Measurements from ENCODE around the gene SLC25A39. TPM values are rescaled to one million over a fixed set of nuclear protein-coding genes. Genes with fewer than 3 reads are reported as not detected.

The SLC25A39 gene
- total and polyA plus RNA-seq, 8 donors, result 50.7 to 155 (median 68.2) TPM

- H3K4me3 ChIP-seq, result no peak overlapping the region
- intact Hi-C loops (cut with DNase I), result loop anchor here in 2 of 3 donors (5.0 to 10.0 kb wide), 2 partner anchors 107 to 109 kb away; partner anchors contain the start of gene UBTF (in 1 of the 2)
- peaks cover 0 to 8% (median 6%) of the 10 kb centered on the region in 3 donors for H3K4me1 ChIP-seq
- no peak for FAIRE-seq
- ATAC-seq, result no peak
- H3K27me3 ChIP-seq, result no peaks in the 10 kb centered on the region
- WGBS, 2 donors, result 90 to 93% methylated on average over 21 of the region's 21 CpGs
- peaks cover 2 to 24% (median 18%) of the 10 kb centered on the region in 3 donors for H3K36me3 ChIP-seq
- TF ChIP-seq CTCF (IDR thresholded peaks at IDR 0.05), result no peak
- no peaks in the 10 kb centered on the region for H3K9me3 ChIP-seq
- DNase-seq, result peak in 1 of 6 donors; percentile 30
- no peak overlapping the region for H3K27ac ChIP-seq
Observed at GRCh38 chr17:44321246-44322120, 3.1 kb downstream of the SLC25A39 start.

GRCh38 chr17:44320066-44320465 is 4.6 kb downstream of the SLC25A39 start:
- peak in 1 of 6 donors; percentile 26 for DNase-seq
- ATAC-seq, result no peak
- peaks cover 2 to 24% (median 18%) of the 10 kb centered on the region in 3 donors for H3K36me3 ChIP-seq
- FAIRE-seq, result no peak
- 89 to 95% methylated on average over 16 to 18 of the region's 18 CpGs for WGBS, 2 donors
- H3K9me3 ChIP-seq, result no peaks in the 10 kb centered on the region
- intact Hi-C loops (cut with DNase I), result loop anchor here in 2 of 3 donors (5.0 to 10.0 kb wide), 2 partner anchors 105 to 108 kb away; partner anchors contain the start of gene UBTF (in 1 of the 2)
- no peak overlapping the region for H3K27ac ChIP-seq
- TF ChIP-seq CTCF (IDR thresholded peaks at IDR 0.05), result no peak
- no peak overlapping the region for H3K4me3 ChIP-seq
- H3K4me1 ChIP-seq, result peaks cover 0 to 4% (median 0%) of the 10 kb centered on the region in 3 donors
- peaks cover 0 to 5% (median 0%) of the 10 kb centered on the region in 4 donors for H3K27me3 ChIP-seq

- FAIRE-seq, result no peak
Observed at GRCh38 chr17:44318077-44318892, 6.3 kb downstream of the SLC25A39 start.

DNA sequence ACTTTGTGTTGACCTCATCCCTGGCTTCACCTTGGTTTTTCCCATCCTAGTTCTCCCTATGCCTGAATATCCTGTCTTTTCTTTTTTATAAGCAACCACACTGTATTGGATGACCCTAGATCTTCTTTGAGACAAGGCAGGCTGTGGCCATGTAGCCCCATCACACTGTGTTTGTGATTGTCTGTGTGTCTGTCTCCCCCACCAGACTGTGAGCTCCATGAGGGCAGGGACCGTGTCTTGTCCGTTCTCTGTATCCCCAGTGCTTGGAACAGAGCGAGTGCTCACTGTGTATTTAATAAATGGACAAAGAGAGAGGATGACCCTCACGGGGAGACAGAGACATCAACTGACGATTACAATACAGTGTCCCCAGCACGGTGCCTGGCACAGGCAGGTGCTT is 7.1 kb downstream of the SLC25A39 start:
- 76 to 84% methylated on average over 6 of the region's 6 CpGs for WGBS, 2 donors
- intact Hi-C loops (cut with DNase I), result no loop called here
- no peaks in the 10 kb centered on the region for H3K4me1 ChIP-seq
- DNase-seq (no peak), FAIRE-seq (no peak), ATAC-seq (no peak)
- H3K4me3 ChIP-seq, result no peak overlapping the region
- no peak for TF ChIP-seq CTCF (IDR thresholded peaks at IDR 0.05)
- no peak overlapping the region for H3K27ac ChIP-seq
- H3K9me3 ChIP-seq, result no peaks in the 10 kb centered on the region
- H3K27me3 ChIP-seq, result peaks cover 0 to 5% (median 0%) of the 10 kb centered on the region in 4 donors
- H3K36me3 ChIP-seq, result peaks cover 2 to 24% (median 18%) of the 10 kb centered on the region in 3 donors

More at GRCh38 chr17:44318077-44318892, 6.3 kb downstream of the SLC25A39 start:
- WGBS, 2 donors, result 70% methylated on average over 14 to 15 of the region's 15 CpGs
- peaks cover 2 to 24% (median 18%) of the 10 kb centered on the region in 3 donors for H3K36me3 ChIP-seq
- TF ChIP-seq CTCF (IDR thresholded peaks at IDR 0.05), result no peak
- H3K27me3 ChIP-seq, result peaks cover 0 to 5% (median 0%) of the 10 kb centered on the region in 4 donors
- ATAC-seq, result peak in 2 of 4 donors; percentile 4 to 11
- intact Hi-C loops (cut with DNase I), result no loop called here
- H3K4me1 ChIP-seq, result no peaks in the 10 kb centered on the region
- H3K27ac ChIP-seq, result no peak overlapping the region
- H3K9me3 ChIP-seq, result no peaks in the 10 kb centered on the region
- H3K4me3 ChIP-seq, result no peak overlapping the region
- no peak for DNase-seq
